HG02970 (cell line): ENCODE measurements around the gene ENTREP1.

Experiments
- ATAC-seq: cut with Tn5 transposase; IDR thresholded peaks from one replicate; pipeline ENCODE4 v1.9.1; 2021; ENCODE audit warnings: mild to moderate bottlenecking, moderate library complexity, moderate number of reproducible peaks; ENCODE audit not compliant: unreplicated experiment, low FRiP score

ENTREP1 gene

DNA sequence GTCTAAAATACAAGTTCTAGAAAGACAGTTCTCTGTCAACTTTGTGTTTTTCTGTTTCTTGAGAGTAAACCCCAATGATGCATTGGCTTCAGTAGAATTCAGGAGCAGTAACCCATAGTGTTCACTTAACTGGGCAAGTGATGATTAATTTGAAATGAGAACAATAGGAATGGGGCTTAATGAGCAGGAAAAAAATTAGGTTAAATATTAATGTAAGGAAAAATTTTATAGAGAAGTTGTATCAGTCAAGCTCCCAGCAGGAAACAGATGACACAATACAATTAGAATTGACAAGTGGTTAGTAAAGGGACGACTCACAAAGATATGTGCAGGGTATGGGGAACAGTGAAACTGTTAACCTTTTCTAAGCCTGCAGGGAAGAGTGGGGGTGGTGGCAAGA is 38.2 kb downstream of the ENTREP1 start:
- ATAC-seq: no peak

GRCh38 chr9:69364510-69365150 is 39.6 kb downstream of the ENTREP1 start:
- ATAC-seq: no peak

DNA sequence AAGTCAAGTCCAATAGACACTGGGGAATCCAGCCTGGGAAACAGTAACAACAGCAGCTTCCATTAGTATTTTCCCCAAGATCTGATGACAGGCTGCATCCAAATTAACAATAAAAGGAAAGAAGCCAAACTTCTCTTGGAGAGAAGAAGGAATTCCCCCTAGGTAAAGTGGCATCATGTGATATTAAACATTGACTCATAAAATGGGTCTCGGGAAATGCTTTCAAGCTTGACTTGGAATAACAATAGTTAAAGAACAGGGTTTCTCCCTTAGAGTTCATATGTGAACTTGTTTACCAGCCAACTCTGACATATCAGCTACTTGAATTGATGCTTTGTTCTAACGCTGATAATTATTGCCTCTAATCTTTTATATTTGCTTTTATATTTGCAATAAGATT is 45.4 kb downstream of the ENTREP1 start:
- ATAC-seq: no peak

DNA sequence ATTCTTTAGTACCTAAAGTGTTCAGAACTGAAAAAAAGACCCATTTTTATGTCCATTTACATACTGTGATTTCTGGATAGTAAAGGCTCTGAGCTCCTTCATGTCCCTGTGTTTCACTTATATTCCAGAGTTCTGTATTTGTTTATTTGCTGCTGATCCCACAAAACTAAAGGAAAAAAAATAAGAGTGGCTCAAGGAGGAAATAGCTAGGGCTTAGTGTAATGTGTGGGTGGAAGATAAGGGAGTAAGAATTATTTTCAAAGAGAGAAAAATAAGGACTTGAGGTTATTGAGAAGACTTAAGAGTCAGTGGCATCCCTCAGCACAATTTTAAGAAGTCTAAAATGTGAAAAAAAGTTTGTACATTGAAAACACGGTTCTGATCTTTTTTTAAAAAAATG is 46.0 kb downstream of the ENTREP1 start:
- ATAC-seq: no peak

- ATAC-seq: no peak
These were observed 51.6 kb downstream of the ENTREP1 start for GRCh38 chr9:69376651-69377050.

DNA sequence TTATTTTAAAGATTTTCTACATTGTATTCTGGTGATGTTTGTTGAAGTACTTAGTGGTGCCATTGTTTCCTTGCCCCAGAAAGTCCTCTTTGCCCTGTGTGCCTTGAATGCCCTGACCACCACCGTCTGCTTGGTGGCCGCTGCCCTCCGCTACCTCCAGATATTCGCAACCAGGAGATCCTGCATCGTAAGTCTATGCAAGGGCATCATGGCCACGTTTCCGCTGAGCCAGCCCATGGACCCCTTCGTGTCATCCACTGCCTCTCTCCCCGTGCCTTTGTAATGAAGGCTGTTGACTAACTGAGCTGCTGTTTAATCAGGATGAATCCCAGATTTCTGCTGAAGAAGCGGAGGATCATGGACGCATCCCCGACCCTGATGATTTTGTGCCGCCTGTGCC is 52.3 kb downstream of the ENTREP1 start:
- no peak for ATAC-seq

DNA sequence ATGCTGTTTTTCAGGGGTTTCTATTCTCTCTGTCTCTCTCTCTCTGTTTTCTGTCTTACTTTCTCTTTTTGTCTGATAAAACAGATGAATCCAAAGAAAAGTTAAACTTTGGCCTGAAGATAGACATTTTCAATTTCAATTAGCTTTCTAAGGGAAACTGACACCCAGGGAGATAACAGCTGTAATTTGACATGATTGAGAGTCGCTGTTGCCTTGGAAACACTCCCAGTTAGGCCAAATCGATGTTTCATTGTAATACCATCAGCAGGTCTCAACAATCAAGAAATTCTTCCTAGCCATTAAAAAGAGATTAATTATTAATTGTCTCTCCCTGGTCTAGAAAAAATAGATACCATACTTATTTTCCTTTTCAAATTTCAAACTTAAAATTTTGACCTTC is 53.0 kb downstream of the ENTREP1 start:
- ATAC-seq: no peak

DNA sequence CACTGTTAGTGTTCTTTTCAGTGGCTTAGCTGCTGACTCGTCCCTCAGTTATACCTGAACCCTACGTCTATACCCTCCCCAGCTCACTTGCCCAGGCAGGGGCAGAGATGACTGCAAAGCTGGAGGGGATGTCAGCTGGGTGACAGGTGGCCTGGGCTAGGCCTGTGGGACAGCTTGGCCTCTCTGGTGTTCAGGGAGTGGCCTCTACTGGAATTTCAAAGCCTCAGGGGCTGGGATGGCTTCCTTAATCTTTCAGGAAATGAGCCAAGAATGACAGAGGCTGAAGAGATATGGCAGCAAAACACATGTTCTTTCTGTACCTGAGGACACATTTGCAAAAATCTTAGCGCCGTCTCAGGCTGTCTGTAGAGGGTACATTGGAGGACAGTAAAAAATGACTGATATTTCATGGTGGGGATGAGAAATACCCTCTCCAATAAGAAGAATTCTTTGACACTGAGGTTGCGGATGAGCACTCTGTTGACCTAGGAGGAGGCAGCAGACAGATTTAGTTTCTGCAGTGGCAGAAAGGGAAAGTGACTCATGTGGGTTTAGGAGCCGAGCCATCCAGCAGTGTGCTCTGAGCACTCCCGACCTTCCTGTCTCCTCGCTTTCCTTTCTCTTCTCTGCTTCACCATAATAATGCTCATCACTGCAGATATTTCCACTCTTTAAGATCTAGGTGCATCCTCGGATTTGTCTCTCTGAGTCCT is 54.4 kb downstream of the ENTREP1 start:
- ATAC-seq: no peak

DNA sequence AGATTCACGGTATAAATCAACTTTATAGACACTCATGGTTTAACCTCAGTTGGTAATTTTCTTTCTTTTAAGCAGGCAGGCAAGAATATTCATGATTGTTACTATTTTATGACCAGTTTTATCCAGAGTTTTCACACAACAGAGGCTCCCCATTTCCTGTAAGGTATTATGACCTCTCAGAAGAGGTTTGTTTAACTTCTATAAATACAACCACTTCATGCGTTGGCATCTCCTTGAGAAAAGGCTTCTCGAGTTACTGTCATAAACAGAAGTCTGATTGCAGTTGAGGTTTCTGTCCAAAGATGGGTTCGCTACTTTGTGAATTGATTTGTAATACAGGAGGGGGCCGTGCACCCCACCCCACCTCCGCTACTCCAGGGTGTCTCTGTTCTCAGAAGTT is 55.3 kb downstream of the ENTREP1 start:
- ATAC-seq: no peak

GRCh38 chr9:69380811-69381210 is 55.8 kb downstream of the ENTREP1 start:
- no peak for ATAC-seq

GRCh38 chr9:69382135-69382534 is 57.1 kb downstream of the ENTREP1 start:
- ATAC-seq: no peak

DNA sequence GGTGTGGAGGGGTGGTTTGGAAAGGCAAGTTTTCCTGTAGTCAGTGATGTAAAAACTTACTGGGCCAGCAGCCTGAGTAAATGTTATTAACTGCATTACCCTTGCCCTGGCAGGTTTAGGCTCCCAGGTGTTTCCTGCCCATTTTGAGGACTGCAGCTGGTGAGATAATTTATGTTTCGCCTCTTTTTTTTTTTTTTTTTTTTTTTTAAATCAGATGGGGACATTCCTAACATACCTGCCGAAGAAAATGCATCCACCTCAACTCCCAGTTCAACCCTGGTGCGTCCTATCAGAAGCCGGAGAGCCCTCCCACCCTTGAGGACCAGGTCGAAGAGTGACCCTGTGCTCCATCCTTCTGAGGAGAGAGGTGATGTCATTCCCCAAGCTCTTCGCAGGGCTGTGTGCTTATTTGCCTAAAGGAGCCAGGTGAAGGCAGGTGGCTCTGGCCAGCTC is 60.6 kb downstream of the ENTREP1 start:
- ATAC-seq: no peak

- ATAC-seq: no peak
These were observed 61.6 kb downstream of the ENTREP1 start for GRCh38 chr9:69386651-69387050.

DNA sequence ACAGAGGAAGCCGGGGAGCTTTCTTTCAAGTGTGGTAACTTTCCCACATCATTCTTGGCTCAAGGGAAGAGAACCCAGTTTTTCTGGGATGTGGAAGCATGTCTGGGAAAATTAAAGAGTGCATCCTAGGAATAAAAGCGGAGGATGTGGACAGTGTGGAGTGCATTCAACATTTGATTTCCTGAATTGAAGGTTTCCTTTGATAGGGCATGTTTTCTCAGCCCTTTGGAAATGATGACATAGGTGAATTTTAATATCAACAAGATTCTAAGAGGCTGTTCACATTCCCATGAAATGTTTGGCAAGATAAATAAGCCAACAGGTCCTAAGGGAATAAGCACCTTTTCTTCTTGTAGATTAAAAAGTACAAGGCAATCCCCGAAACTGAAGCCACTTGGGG is 63.6 kb downstream of the ENTREP1 start:
- no peak for ATAC-seq

DNA sequence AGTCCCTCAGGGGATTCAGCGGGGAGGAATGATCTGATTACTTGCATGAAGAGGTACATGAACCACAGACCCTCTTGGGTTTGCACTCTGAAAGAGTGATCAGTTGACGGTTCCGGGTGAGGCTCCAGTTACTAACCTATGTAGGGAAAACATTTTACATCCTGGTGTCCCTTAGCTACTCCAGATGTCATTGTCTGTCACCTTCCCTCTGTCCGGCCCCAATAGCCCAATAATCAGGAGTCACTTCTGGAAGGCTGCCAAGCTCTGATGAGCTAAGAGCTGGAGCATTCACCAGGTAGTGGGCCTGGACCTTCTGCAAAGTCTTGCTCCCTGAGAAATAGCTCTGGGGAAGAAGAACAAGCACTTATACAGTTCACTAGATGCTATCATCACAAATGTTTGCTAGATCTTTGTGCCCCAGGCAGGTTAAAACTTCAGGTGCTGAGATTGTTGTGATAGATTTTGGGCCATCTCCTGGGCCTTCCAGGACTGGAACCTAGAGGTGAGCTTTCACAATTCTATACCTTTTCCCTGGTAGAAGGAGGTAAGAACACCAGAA is 64.5 kb downstream of the ENTREP1 start:
- ATAC-seq: no peak

DNA sequence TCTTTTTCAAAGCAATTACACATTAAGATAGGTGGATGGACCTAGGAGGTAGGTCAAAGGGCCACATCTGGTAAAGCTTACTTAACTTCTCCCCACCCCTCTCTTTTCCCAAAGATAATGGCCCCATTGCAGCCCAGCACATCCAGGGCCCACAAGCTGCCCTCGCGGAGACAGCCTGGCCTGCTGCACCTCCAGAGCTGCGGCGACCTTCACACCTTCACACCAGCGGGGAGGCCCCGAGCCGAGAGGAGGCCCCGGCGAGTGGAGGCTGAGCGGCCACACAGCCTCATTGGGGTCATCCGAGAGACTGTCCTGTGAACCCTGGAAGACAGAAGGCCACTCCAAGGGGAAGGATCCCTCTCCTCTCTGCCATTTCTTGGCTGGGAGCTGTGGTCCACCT is 66.5 kb downstream of the ENTREP1 start:
- ATAC-seq: no peak

GRCh38 chr9:69391946-69392345 is 66.9 kb downstream of the ENTREP1 start:
- no peak for ATAC-seq

GRCh38 chr9:69392826-69393225 is 67.8 kb downstream of the ENTREP1 start:
- no peak for ATAC-seq

- no peak for ATAC-seq
These were observed 68.4 kb downstream of the ENTREP1 start for GRCh38 chr9:69393425-69393824.

DNA sequence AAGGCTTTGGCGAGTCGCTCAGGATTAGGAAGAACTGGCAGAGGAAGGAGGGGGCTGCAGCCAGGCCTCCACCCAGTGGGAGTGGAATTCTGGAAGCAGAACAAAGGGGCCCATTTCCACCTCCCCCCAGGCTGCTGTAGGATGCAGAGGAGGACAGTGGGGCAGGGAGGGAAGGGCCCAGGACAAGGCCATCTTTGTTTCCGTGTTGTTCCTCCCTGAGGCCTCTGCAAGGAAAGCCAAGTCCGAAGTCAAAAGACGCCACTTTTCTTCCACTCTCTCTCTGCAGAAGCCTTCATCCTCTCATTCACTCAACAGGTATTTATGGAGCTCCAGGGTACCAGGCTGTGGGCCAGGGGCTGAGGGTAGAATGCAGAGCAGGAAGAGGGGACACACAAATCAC is 70.7 kb downstream of the ENTREP1 start:
- ATAC-seq: no peak

- ATAC-seq: no peak
These were observed 71.7 kb downstream of the ENTREP1 start for GRCh38 chr9:69396759-69397158.
